CD8-positive, alpha-beta memory T cell (primary cell): ENCODE results near the gene DNMT1. TPM values are rescaled to one million over a fixed set of nuclear protein-coding genes. Genes with fewer than 3 reads are reported as not detected.
A peak's percentile ranks its signal among the peaks of the same experiment; 100 is the strongest.

ENCODE experiments used
- CTCF ChIA-PET: fragments of 350-600 bp; sonication (Branson Sonifier 250); formaldehyde crosslinking; loops from one replicate; lab custom pipeline; 2021; ENCODE audit warnings: antibody characterized with exemption; lab: Charles Lee
- POLR2A ChIA-PET: fragments of 350-600 bp; sonication (Branson Sonifier 250); formaldehyde crosslinking; loops from one replicate; lab custom pipeline; 2021; ENCODE audit warnings: antibody characterized with exemption; lab: Charles Lee
- DNase-seq, 5 donors: peaks; one replicate each; pipeline versions ENCODE4 v3.0.0 to v3.0.0-alpha.2; 2020 to 2022; ENCODE audit warnings: mixed read lengths in 1 of 5
- H3K27ac ChIP-seq: one replicate; pipeline ENCODE4 v1.7.0; 2013; ENCODE audit warnings: low read depth, mild to moderate bottlenecking, low read length, moderate library complexity
- H3K27me3 ChIP-seq: 2 replicates; pipeline ENCODE4 v1.7.0; 2013; ENCODE audit warnings: low read length, mild to moderate bottlenecking; ENCODE audit not compliant: insufficient read depth, poor library complexity, severe bottlenecking
- H3K36me3 ChIP-seq: 2 replicates; pipeline ENCODE4 v1.7.0; 2013; ENCODE audit warnings: mild to moderate bottlenecking, low read length, moderate library complexity; ENCODE audit not compliant: insufficient read depth
- H3K4me1 ChIP-seq: 2 replicates; pipeline ENCODE4 v1.7.0; 2013; ENCODE audit warnings: mild to moderate bottlenecking, low read length, moderate library complexity; ENCODE audit not compliant: insufficient read depth
- H3K4me3 ChIP-seq: 2 replicates; pipeline ENCODE4 v1.7.0; 2013; ENCODE audit warnings: mild to moderate bottlenecking, low read length
- H3K9me3 ChIP-seq: 2 replicates; pipeline ENCODE4 v1.7.0; 2013; ENCODE audit warnings: mild to moderate bottlenecking, low read length
- H3K27ac Mint-ChIP-seq, 8 donors: one replicate each; pipeline ENCODE4 v1.8.0; 2020 to 2021; ENCODE audit warnings: mixed read lengths in 8 of 8, mild to moderate bottlenecking in 6 of 8, inconsistent platforms in 3 of 8, moderate library complexity in 3 of 8
- H3K27me3 Mint-ChIP-seq, 2 donors: one replicate each; pipeline ENCODE4 v1.8.0; 2020 to 2021; ENCODE audit warnings: mixed read lengths in 2 of 2, mild to moderate bottlenecking in 1 of 2, moderate library complexity in 1 of 2
- H3K36me3 Mint-ChIP-seq, 3 donors: one replicate each; pipeline ENCODE4 v1.8.0; 2020 to 2021; ENCODE audit warnings: mixed read lengths in 3 of 3, inconsistent platforms in 1 of 3, mild to moderate bottlenecking in 1 of 3
- H3K4me1 Mint-ChIP-seq, 3 donors: one replicate each; pipeline ENCODE4 v1.8.0; 2020 to 2021; ENCODE audit warnings: mixed read lengths in 3 of 3, inconsistent platforms in 1 of 3, mild to moderate bottlenecking in 1 of 3
- H3K4me3 Mint-ChIP-seq, 7 donors: one replicate each; pipeline ENCODE4 v1.8.0; 2020 to 2021; ENCODE audit warnings: mixed read lengths in 7 of 7, mild to moderate bottlenecking in 6 of 7, moderate library complexity in 4 of 7, inconsistent platforms in 2 of 7
- H3K9me3 Mint-ChIP-seq, 5 donors: one replicate each; pipeline ENCODE4 v1.8.0; 2020 to 2022; ENCODE audit warnings: mixed read lengths in 5 of 5, mild to moderate bottlenecking in 3 of 5, moderate library complexity in 2 of 5, inconsistent platforms in 1 of 5
- polyA plus RNA-seq: library from polyadenylated mRNA; unstranded; fragments of 300-500 nt; fragmentation: Illumina TruSeq; gene quantifications from one replicate; pipeline ENCODE4 v1.2.3, GENCODE V29; 2021
- total RNA-seq, 2 experiments: library from RNA; stranded (reverse); gene quantifications; one replicate each; pipeline ENCODE4 v1.2.3, GENCODE V29; 2021

DNMT1 gene
- total and polyA plus RNA-seq, 3 experiments from 2014 or later = 142 to 325 (median 307) TPM

DNA sequence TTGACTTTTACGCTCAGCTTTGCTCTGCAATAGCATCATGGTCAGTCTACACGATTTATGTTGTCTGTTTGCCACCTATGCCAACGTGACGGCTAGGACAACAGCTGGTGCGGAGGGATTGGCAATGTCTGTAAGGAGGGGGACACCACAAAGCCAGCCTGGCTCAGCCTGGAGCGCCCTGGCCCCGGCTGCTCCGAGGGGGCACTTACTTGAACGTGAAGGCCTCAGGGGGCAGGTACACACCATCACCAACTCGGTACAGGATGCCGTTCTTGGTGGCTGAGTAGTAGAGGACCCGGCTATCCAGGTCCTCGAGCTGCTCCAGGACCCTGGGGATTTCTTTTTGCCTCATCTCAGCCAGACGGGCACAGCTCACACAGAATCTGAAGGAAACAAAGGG is 48.6 kb downstream of the DNMT1 start:
- Histone ChIP-seq H3K4me3 (no peak overlapping the region), H3K4me1 (peaks cover 44% of the 10 kb centered on the region), H3K36me3 (peaks cover 55% of the 10 kb centered on the region), H3K27me3 (no peaks in the 10 kb centered on the region), H3K27ac (no peak overlapping the region), H3K9me3 (no peaks in the 10 kb centered on the region)
- Mint-ChIP-seq H3K4me1 (peaks cover 31 to 48% (median 45%) of the 10 kb centered on the region in 3 donors), H3K36me3 (peaks cover 11 to 75% (median 19%) of the 10 kb centered on the region in 3 donors), H3K27me3 (no peaks in the 10 kb centered on the region), H3K9me3 (no peaks in the 10 kb centered on the region), H3K27ac (peak overlapping the region in 7 of 8 donors; percentile 43 to 100 (median 63)), H3K4me3 (no peak overlapping the region)
- ChIA-PET POLR2A (no interaction called here), CTCF (no interaction called here)
- DNase-seq = no peak

DNA sequence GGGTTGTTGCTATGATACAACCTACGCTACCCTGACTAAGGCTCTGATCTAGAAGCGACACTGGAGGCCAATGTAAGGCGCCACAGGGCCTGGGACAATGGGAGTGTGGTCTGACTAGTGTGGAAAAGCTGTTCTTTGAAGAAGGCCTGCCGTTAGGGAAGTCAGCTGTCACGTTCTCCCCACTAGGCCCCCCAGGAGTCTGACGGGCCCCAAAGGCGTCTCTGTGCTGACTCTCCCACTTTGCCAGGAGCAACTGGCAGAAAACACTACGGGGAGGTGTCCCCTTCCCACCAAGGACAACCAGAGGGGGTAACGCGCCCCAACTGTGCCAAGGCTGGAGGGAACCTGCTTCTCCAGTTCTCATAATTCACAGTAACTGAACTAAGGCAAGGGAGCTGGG is 49.7 kb downstream of the DNMT1 start:
- peaks cover 31 to 48% (median 48%) of the 10 kb centered on the region in 3 donors for H3K4me1 Mint-ChIP-seq
- no peaks in the 10 kb centered on the region for H3K9me3 Mint-ChIP-seq
- peaks cover 7 to 74% (median 19%) of the 10 kb centered on the region in 3 donors for H3K36me3 Mint-ChIP-seq
- Histone ChIP-seq H3K9me3 (no peaks in the 10 kb centered on the region), H3K36me3 (peaks cover 53% of the 10 kb centered on the region), H3K4me1 (peaks cover 51% of the 10 kb centered on the region), H3K4me3 (no peak overlapping the region), H3K27ac (no peak overlapping the region), H3K27me3 (no peaks in the 10 kb centered on the region)
- H3K27me3 Mint-ChIP-seq = no peaks in the 10 kb centered on the region
- CTCF ChIA-PET = interaction anchor here (2.3 to 5.0 kb wide), 2 partner anchors 31 to 48 kb away, joined by 8 to 27 read pairs; no protein-coding TSS in a partner anchor
- H3K4me3 Mint-ChIP-seq = no peak overlapping the region
- H3K27ac Mint-ChIP-seq = peak overlapping the region; percentile 32 to 100 (median 66)
- POLR2A ChIA-PET = interaction anchor here (1.3 kb wide), 1 partner anchor 107 kb away, joined by 3 read pairs; the partner anchor contains the start of gene MRPL4
- no peak for DNase-seq

DNA sequence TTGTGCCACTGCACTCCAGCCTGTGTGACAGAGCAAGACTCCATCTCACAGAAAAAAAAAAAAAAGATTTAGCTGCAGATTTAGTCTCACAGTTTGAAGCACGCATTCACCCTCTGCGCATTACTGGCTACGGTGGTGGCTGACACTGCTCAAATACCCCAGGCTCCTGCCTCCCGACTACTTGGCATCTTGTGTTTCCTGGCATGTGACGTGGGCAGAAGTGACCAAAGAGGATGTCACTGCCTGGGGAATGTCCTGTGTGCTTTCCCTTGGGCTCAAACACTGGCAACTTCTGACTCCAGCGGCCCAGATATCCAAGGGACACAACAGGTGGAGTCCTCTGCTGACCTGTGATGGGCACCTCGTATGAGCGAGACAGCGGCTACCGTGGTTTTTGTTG is 50.4 kb downstream of the DNMT1 start:
- H3K27me3 Mint-ChIP-seq = no peaks in the 10 kb centered on the region
- Histone ChIP-seq H3K27me3 (no peaks in the 10 kb centered on the region), H3K36me3 (peaks cover 53% of the 10 kb centered on the region), H3K4me1 (peaks cover 56% of the 10 kb centered on the region), H3K4me3 (no peak overlapping the region), H3K9me3 (no peaks in the 10 kb centered on the region), H3K27ac (no peak overlapping the region)
- no peaks in the 10 kb centered on the region for H3K9me3 Mint-ChIP-seq
- ChIA-PET POLR2A (interaction anchor here (0.6 to 1.3 kb wide), 3 partner anchors 15 to 202 kb away, joined by 3 to 4 read pairs (median 3); partner anchors contain the start of gene MRPL4), CTCF (interaction anchor here (2.0 to 5.0 kb wide), 3 partner anchors 24 to 48 kb away, joined by 8 to 27 read pairs (median 8); no protein-coding TSS in a partner anchor)
- H3K4me1 Mint-ChIP-seq = peaks cover 31 to 53% (median 48%) of the 10 kb centered on the region in 3 donors
- H3K36me3 Mint-ChIP-seq = peaks cover 7 to 74% (median 19%) of the 10 kb centered on the region in 3 donors
- peak overlapping the region; percentile 88 to 100 (median 97) for H3K27ac Mint-ChIP-seq
- DNase-seq = no peak
- H3K4me3 Mint-ChIP-seq = peak overlapping the region in 3 of 7 donors; percentile 12 to 56 (median 37)

DNA sequence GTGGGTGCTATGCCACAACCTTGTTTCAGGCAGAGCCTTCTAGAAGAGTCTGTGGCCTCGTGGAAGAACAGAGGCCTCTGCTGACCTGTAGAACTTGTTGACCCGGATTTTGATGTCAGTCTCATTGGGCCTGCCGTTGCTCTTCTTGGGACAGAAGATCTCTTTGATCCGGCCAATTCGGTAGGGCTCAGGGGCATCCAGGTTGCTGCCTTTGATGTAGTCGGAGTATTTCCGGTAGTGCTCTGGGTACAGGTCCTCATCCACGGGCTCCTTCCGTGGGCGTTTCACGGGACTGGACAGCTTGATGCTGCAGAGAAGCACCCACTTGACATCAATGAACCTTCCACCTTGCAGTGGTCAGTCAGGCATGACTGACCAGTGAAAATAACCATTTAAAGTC is 51.1 kb downstream of the DNMT1 start:
- Histone ChIP-seq H3K27ac (peak overlapping the region; percentile 71), H3K9me3 (no peaks in the 10 kb centered on the region), H3K27me3 (no peaks in the 10 kb centered on the region), H3K4me1 (peaks cover 61% of the 10 kb centered on the region), H3K36me3 (peaks cover 57% of the 10 kb centered on the region), H3K4me3 (peak overlapping the region; percentile 5)
- Mint-ChIP-seq H3K4me3 (peak overlapping the region; percentile 51 to 88 (median 80)), H3K27ac (peak overlapping the region; percentile 95 to 100 (median 98)), H3K36me3 (peaks cover 7 to 77% (median 19%) of the 10 kb centered on the region in 3 donors), H3K9me3 (no peaks in the 10 kb centered on the region), H3K27me3 (no peaks in the 10 kb centered on the region), H3K4me1 (peaks cover 31 to 60% (median 48%) of the 10 kb centered on the region in 3 donors)
- no peak for DNase-seq
- POLR2A ChIA-PET = interaction anchor here (0.6 to 1.5 kb wide), 10 partner anchors 11 to 282 kb away, joined by 3 to 8 read pairs (median 5); partner anchors contain the start of genes DNMT1 and MRPL4
- CTCF ChIA-PET = interaction anchor here (1.0 to 5.0 kb wide), 17 partner anchors 10 to 115 kb away, joined by 3 to 27 read pairs (median 5); partner anchors contain the start of gene DNMT1

DNA sequence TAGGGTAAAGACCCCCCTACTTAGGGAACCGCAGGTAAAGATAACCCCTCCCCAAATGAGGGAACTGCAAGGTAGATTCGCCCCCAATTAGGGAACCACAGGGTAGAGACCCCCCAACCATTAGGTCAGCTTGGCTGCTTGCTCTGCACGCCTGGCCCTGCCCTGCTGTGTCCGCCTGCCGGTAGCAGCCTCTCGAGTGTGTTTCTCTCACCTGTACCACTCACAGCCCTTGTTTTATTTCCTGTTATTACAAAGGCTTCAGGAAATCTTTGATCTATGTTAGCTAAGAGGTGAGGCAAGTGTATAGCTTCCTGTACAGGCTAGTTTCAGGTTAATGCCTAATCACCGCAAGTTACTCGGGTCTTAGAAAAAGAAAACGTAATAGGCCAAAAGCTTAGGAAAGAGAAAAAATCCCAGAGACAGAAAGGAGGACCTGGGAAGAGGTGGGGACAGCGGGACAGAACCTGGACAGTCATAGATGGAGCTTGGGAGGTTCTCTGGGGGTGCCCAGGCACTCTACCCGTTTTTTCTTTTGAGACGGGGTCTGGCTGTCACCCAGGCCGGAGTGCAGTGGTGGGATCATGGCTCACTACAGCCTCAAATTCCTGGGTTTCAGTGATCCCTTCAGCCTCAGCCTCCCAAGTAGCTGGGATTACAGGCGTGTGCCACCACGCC is 51.9 kb downstream of the DNMT1 start:
- H3K27ac Mint-ChIP-seq = peak overlapping the region; percentile 95 to 100 (median 98)
- H3K4me1 ChIP-seq = peaks cover 61% of the 10 kb centered on the region
- peaks cover 31 to 62% (median 48%) of the 10 kb centered on the region in 3 donors for H3K4me1 Mint-ChIP-seq
- peak overlapping the region; percentile 71 for H3K27ac ChIP-seq
- no peaks in the 10 kb centered on the region for H3K9me3 ChIP-seq
- no peaks in the 10 kb centered on the region for H3K9me3 Mint-ChIP-seq
- H3K4me3 ChIP-seq = peak overlapping the region; percentile 49
- CTCF ChIA-PET = interaction anchor here (0.6 to 5.0 kb wide), 21 partner anchors 10 to 155 kb away, joined by 3 to 27 read pairs (median 4); partner anchors contain the start of gene DNMT1
- POLR2A ChIA-PET = interaction anchor here (0.5 to 2.4 kb wide), 20 partner anchors 11 to 586 kb away, joined by 3 to 16 read pairs (median 5); partner anchors contain the start of genes DNMT1, EIF3G and MRPL4
- no peaks in the 10 kb centered on the region for H3K27me3 Mint-ChIP-seq
- H3K36me3 Mint-ChIP-seq = peaks cover 7 to 79% (median 16%) of the 10 kb centered on the region in 3 donors
- peak; percentile 23 to 72 (median 67) for DNase-seq
- peak overlapping the region; percentile 31 to 88 (median 80) for H3K4me3 Mint-ChIP-seq
- H3K36me3 ChIP-seq = peaks cover 59% of the 10 kb centered on the region
- no peaks in the 10 kb centered on the region for H3K27me3 ChIP-seq

DNA sequence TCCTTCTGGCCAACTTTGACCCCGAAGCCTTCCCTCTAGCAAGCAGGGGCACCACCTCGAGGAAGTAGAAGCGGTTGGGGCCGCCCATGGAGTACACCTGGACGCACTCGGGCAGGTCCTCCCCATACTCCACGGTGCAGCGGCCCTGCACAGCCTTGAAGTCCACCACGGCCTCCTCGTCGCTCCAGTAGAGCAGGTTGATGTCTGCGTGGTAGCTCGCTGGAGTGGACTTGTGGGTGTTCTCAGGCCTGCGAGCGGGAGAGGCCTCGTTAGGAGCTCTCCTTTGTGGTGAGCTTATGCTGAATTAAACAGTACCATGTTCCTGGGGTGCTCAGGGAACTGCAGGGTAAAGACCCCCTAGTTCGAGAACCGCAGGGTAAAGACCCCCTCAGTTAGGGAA is 52.8 kb downstream of the DNMT1 start:
- no peaks in the 10 kb centered on the region for H3K9me3 Mint-ChIP-seq
- H3K36me3 Mint-ChIP-seq = peaks cover 7 to 83% (median 13%) of the 10 kb centered on the region in 3 donors
- H3K27ac Mint-ChIP-seq = peak overlapping the region; percentile 95 to 100 (median 98)
- ChIA-PET CTCF (interaction anchor here (1.2 to 5.0 kb wide), 9 partner anchors 10 to 108 kb away, joined by 3 to 27 read pairs (median 5); no protein-coding TSS in a partner anchor), POLR2A (interaction anchor here (0.5 to 2.4 kb wide), 7 partner anchors 10 to 1899 kb away, joined by 3 to 16 read pairs (median 7); partner anchors contain the start of gene EIF3G)
- Histone ChIP-seq H3K4me3 (peak overlapping the region; percentile 49), H3K27ac (peak overlapping the region; percentile 71), H3K9me3 (no peaks in the 10 kb centered on the region), H3K4me1 (peaks cover 61% of the 10 kb centered on the region), H3K27me3 (no peaks in the 10 kb centered on the region), H3K36me3 (peaks cover 67% of the 10 kb centered on the region)
- H3K27me3 Mint-ChIP-seq = no peaks in the 10 kb centered on the region
- peak overlapping the region in 5 of 7 donors; percentile 44 to 86 (median 80) for H3K4me3 Mint-ChIP-seq
- peaks cover 31 to 62% (median 48%) of the 10 kb centered on the region in 3 donors for H3K4me1 Mint-ChIP-seq
- DNase-seq = no peak

DNA sequence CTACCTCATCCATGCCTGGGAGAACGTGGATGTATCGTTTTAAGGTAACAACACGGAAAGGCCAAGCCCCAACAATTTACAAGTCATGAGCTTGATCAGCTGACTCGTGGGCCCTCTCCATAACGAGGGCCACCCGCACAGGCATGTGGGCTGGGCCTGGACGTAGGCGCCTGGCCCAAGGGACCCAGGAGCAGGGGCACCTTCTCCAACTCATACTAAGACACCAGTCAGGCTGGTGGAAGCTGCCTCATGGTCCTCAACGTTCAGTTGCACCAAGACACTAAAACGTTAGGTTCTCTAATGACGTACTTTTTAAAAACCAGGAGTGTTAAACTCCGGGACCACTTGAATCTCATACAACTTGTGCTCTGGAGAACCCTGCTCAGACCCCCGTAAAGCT is 53.3 kb downstream of the DNMT1 start:
- no peak for DNase-seq
- H3K9me3 ChIP-seq = no peaks in the 10 kb centered on the region
- peaks cover 61% of the 10 kb centered on the region for H3K4me1 ChIP-seq
- H3K4me1 Mint-ChIP-seq = peaks cover 31 to 62% (median 46%) of the 10 kb centered on the region in 3 donors
- peaks cover 5 to 83% (median 12%) of the 10 kb centered on the region in 3 donors for H3K36me3 Mint-ChIP-seq
- H3K36me3 ChIP-seq = peaks cover 70% of the 10 kb centered on the region
- no peak overlapping the region for H3K27ac ChIP-seq
- POLR2A ChIA-PET = interaction anchor here (0.5 to 2.4 kb wide), 4 partner anchors 22 to 1899 kb away, joined by 3 to 16 read pairs (median 8); partner anchors contain the start of gene EIF3G
- H3K27me3 ChIP-seq = no peaks in the 10 kb centered on the region
- H3K27me3 Mint-ChIP-seq = no peaks in the 10 kb centered on the region
- no peaks in the 10 kb centered on the region for H3K9me3 Mint-ChIP-seq
- CTCF ChIA-PET = interaction anchor here (1.2 to 5.0 kb wide), 6 partner anchors 9 to 108 kb away, joined by 3 to 27 read pairs (median 11); no protein-coding TSS in a partner anchor
- no peak overlapping the region for H3K4me3 ChIP-seq
- peak overlapping the region; percentile 26 to 100 (median 96) for H3K27ac Mint-ChIP-seq
- peak overlapping the region in 4 of 7 donors; percentile 24 to 66 (median 36) for H3K4me3 Mint-ChIP-seq
